Hepatocyte (in vitro differentiated cells): Measurements from ENCODE around the gene HIP1R. TPM values are rescaled to one million over a fixed set of nuclear protein-coding genes. Genes with fewer than 3 reads are reported as not detected.
A peak's percentile ranks its signal among the peaks of the same experiment; 100 is the strongest.

Source experiments
- DNase-seq: peaks from one replicate; pipeline ENCODE4 v3.0.0-alpha.2; 2016; ENCODE audit warnings: low spot score
- H2AFZ ChIP-seq: fragments of 200-600 bp; sonication (generic); 2 replicates; pipeline ENCODE4 v1.6.0; 2016; ENCODE audit warnings: antibody characterized with exemption, mild to moderate bottlenecking
- H3K27ac ChIP-seq: fragments of 200-600 bp; sonication (generic); 2 replicates; pipeline ENCODE4 v1.5.1; 2016; ENCODE audit warnings: mild to moderate bottlenecking
- H3K27me3 ChIP-seq: fragments of 200-600 bp; sonication (generic); 2 replicates; pipeline ENCODE4 v1.6.1; 2016
- H3K36me3 ChIP-seq: fragments of 200-600 bp; sonication (generic); replicated peaks from 2 replicates; pipeline ENCODE4 v1.5.1; 2016; ENCODE audit warnings: low read depth; ENCODE audit not compliant: insufficient read depth
- H3K4me1 ChIP-seq: fragments of 200-600 bp; sonication (generic); 2 replicates; pipeline ENCODE4 v1.5.1; 2016; ENCODE audit warnings: mild to moderate bottlenecking, moderate library complexity; ENCODE audit not compliant: insufficient read depth
- H3K4me2 ChIP-seq: fragments of 200-600 bp; sonication (generic); 2 replicates; pipeline ENCODE4 v1.6.0; 2016
- H3K4me3 ChIP-seq: fragments of 200-600 bp; sonication (generic); 2 replicates; pipeline ENCODE4 v1.5.1; 2016; ENCODE audit warnings: mild to moderate bottlenecking
- H3K79me2 ChIP-seq: fragments of 200-600 bp; sonication (generic); 2 replicates; pipeline ENCODE4 v1.6.0; 2017; ENCODE audit warnings: mild to moderate bottlenecking
- H3K9me2 ChIP-seq: fragments of 200-600 bp; sonication (generic); replicated peaks from 2 replicates; pipeline ENCODE4 v1.6.0; 2017; ENCODE audit warnings: mild to moderate bottlenecking; ENCODE audit not compliant: insufficient read depth
- H3K9me3 ChIP-seq: fragments of 200-600 bp; sonication (generic); 2 replicates; pipeline ENCODE4 v1.5.1; 2016; ENCODE audit warnings: low read depth, mild to moderate bottlenecking
- H4K20me1 ChIP-seq: fragments of 200-600 bp; sonication (generic); 2 replicates; pipeline ENCODE4 v1.6.0; 2016; ENCODE audit warnings: mild to moderate bottlenecking; ENCODE audit not compliant: insufficient read depth, poor library complexity, severe bottlenecking
- EZH2 ChIP-seq: fragments of 200-600 bp; sonication (generic); IDR thresholded peaks from 2 replicates; pipeline ENCODE4 v1.6.1; 2016; ENCODE audit warnings: antibody characterized with exemption, mild to moderate bottlenecking, borderline replicate concordance
- EZH2phosphoT487 ChIP-seq: fragments of 200-600 bp; sonication (generic); IDR thresholded peaks from one replicate; pipeline ENCODE4 v1.6.1; 2018; ENCODE audit warnings: antibody characterized with exemption, mild to moderate bottlenecking, low read depth, moderate library complexity; ENCODE audit not compliant: unreplicated experiment, severe bottlenecking
- WGBS: methylation state at CpG from one replicate; pipeline ENCODE4 v1.1.6; 2016; ENCODE audit warnings: low lambda C conversion rate; ENCODE audit errors: missing lambda C conversion rate; 5-methylcytosine and 5-hydroxymethylcytosine counted together
- polyA plus RNA-seq: library from polyadenylated mRNA; unstranded; fragments of >200 nt; fragmentation: Nextera tagmentation; extraction: Ambion mirVana; gene quantifications from 2 replicates; pipeline ENCODE4 v1.2.1, GENCODE V29; 2016
- total RNA-seq: library from RNA; depleted of rRNA; stranded (reverse); fragments of >200 nt; gene quantifications from 2 replicates; pipeline ENCODE4 v1.2.3, GENCODE V29; 2014
- TF ChIP-seq, protein P1 (sequence below): fragments of 200-600 bp; sonication (generic); IDR thresholded peaks from 2 replicates; pipeline ENCODE4 v1.5.1; 2016; ENCODE audit warnings: antibody characterized with exemption, mild to moderate bottlenecking; ENCODE audit not compliant: poor library complexity

The HIP1R gene
- total and polyA plus RNA-seq, 2 experiments from 2014 or later: 31.8 to 44.3 TPM

- Histone ChIP-seq H3K4me3 (peak overlapping the region; percentile 59), H3K4me1 (peaks cover 12% of the 10 kb centered on the region), H3K9me3 (no peaks in the 10 kb centered on the region), H3K79me2 (peaks cover 36% of the 10 kb centered on the region), H3K4me2 (peak overlapping the region; percentile 83), H3K27ac (peak overlapping the region; percentile 93), H3K9me2 (no peaks in the 10 kb centered on the region), H4K20me1 (no peaks in the 10 kb centered on the region), H2AFZ (peak overlapping the region; percentile 58), H3K27me3 (no peaks in the 10 kb centered on the region), H3K36me3 (no peaks in the 10 kb centered on the region)
- WGBS: 4% methylated on average over 30 of the region's 42 CpGs
- peak; percentile 70 for DNase-seq
- no peak for TF ChIP-seq EZH2phosphoT487
- TF ChIP-seq, protein P1, sequence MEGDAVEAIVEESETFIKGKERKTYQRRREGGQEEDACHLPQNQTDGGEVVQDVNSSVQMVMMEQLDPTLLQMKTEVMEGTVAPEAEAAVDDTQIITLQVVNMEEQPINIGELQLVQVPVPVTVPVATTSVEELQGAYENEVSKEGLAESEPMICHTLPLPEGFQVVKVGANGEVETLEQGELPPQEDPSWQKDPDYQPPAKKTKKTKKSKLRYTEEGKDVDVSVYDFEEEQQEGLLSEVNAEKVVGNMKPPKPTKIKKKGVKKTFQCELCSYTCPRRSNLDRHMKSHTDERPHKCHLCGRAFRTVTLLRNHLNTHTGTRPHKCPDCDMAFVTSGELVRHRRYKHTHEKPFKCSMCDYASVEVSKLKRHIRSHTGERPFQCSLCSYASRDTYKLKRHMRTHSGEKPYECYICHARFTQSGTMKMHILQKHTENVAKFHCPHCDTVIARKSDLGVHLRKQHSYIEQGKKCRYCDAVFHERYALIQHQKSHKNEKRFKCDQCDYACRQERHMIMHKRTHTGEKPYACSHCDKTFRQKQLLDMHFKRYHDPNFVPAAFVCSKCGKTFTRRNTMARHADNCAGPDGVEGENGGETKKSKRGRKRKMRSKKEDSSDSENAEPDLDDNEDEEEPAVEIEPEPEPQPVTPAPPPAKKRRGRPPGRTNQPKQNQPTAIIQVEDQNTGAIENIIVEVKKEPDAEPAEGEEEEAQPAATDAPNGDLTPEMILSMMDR: no peak
- no peak for TF ChIP-seq EZH2
These were observed 1.0 kb downstream of the HIP1R start for GRCh38 chr12:122836027-122836921.

GRCh38 chr12:122837306-122838265 lies 2.3 kb downstream of the HIP1R start:
- Histone ChIP-seq H3K27ac (peak overlapping the region; percentile 93), H3K9me2 (no peaks in the 10 kb centered on the region), H3K79me2 (peaks cover 47% of the 10 kb centered on the region), H3K9me3 (no peaks in the 10 kb centered on the region), H3K4me2 (peak overlapping the region; percentile 83), H3K27me3 (no peaks in the 10 kb centered on the region), H2AFZ (no peak overlapping the region), H3K36me3 (no peaks in the 10 kb centered on the region), H3K4me1 (peaks cover 12% of the 10 kb centered on the region), H3K4me3 (no peak overlapping the region), H4K20me1 (no peaks in the 10 kb centered on the region)
- 69% methylated on average over 20 of the region's 22 CpGs for WGBS
- DNase-seq: peak; percentile 65
- TF ChIP-seq, protein P1: no peak
- TF ChIP-seq EZH2 (no peak), EZH2phosphoT487 (no peak)

DNA sequence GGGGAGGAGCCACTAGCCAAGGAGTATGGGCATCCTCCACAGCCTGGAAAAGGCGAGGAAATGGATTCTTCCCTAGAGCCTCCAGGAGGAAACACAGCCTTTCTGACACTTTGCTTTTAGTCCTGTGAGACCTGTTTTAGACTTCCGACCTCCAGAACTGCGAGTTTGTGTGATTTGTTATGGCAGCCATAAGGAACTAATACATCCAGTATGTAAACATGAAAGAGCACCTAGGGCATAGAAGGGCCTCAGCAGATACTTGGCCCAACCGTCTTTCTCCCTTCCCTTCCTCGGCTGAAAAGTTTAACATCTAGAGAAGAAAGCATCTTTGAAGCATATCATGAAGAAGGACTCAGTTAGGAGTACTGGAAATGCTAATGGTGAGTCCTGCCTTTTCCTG lies 3.6 kb downstream of the HIP1R start:
- peaks cover 8% of the 10 kb centered on the region for H4K20me1 ChIP-seq
- H3K4me1 ChIP-seq: peaks cover 12% of the 10 kb centered on the region
- H2AFZ ChIP-seq: no peak overlapping the region
- no peaks in the 10 kb centered on the region for H3K9me2 ChIP-seq
- DNase-seq: no peak
- no peaks in the 10 kb centered on the region for H3K36me3 ChIP-seq
- no peak overlapping the region for H3K4me3 ChIP-seq
- TF ChIP-seq EZH2phosphoT487 (no peak), EZH2 (no peak)
- TF ChIP-seq, protein P1: no peak
- peaks cover 59% of the 10 kb centered on the region for H3K79me2 ChIP-seq
- no peaks in the 10 kb centered on the region for H3K27me3 ChIP-seq
- H3K9me3 ChIP-seq: no peaks in the 10 kb centered on the region
- peak overlapping the region; percentile 83 for H3K4me2 ChIP-seq
- H3K27ac ChIP-seq: peak overlapping the region; percentile 93
- WGBS: 92% methylated on average over 5 of the region's 5 CpGs
